HG02852 (cell line): ENCODE measurements around the gene MBP.
"Not testable (repeated sequence)": the region's sequence is repeated elsewhere in the genome, so short reads cannot be mapped to it uniquely, and the experiment has no call there.

ENCODE experiments used
- ATAC-seq: cut with Tn5 transposase; IDR thresholded peaks from one replicate; pipeline ENCODE4 v1.9.1; 2021; ENCODE audit warnings: mild to moderate bottlenecking, moderate library complexity; ENCODE audit not compliant: unreplicated experiment

The MBP gene

GRCh38 chr18:76992226-76993084 is 140.1 kb downstream of the MBP start:
- ATAC-seq = no peak

GRCh38 chr18:76991021-76991688 is 141.4 kb downstream of the MBP start:
- ATAC-seq = no peak

GRCh38 chr18:76990343-76991020 is 142.1 kb downstream of the MBP start:
- not testable (repeated sequence) for ATAC-seq

GRCh38 chr18:76989647-76990190 is 142.9 kb downstream of the MBP start:
- ATAC-seq = no peak

- ATAC-seq = peak; percentile 60
Observed at GRCh38 chr18:76988827-76989646, 143.5 kb downstream of the MBP start.

GRCh38 chr18:76988031-76988826 is 144.4 kb downstream of the MBP start:
- ATAC-seq = no peak

- no peak for ATAC-seq
Observed at GRCh38 chr18:76986406-76986805, 146.2 kb downstream of the MBP start.

- no peak for ATAC-seq
Observed at GRCh38 chr18:76985951-76986236, 146.7 kb downstream of the MBP start.

GRCh38 chr18:76985156-76985950 is 147.2 kb downstream of the MBP start:
- no peak for ATAC-seq

GRCh38 chr18:76984193-76985155 is 148.1 kb downstream of the MBP start:
- ATAC-seq = no peak

- ATAC-seq = no peak
Observed at GRCh38 chr18:76983613-76984051, 149.0 kb downstream of the MBP start.

- ATAC-seq = peak; percentile 55
Observed at GRCh38 chr18:76982841-76983583, 149.6 kb downstream of the MBP start.

GRCh38 chr18:76982038-76982437 is 150.5 kb downstream of the MBP start:
- no peak for ATAC-seq

GRCh38 chr18:76981396-76981968 is 151.1 kb downstream of the MBP start:
- ATAC-seq = peak; percentile 69

- peak; percentile 42 for ATAC-seq
Observed at GRCh38 chr18:76980663-76981395, 151.8 kb downstream of the MBP start.

- no peak for ATAC-seq
Observed at GRCh38 chr18:76979906-76980305, 152.7 kb downstream of the MBP start.
